AG10803 (cell line): ENCODE results near the gene PCSK9.
A peak's percentile ranks its signal among the peaks of the same experiment; 100 is the strongest.

Experiments
- DNase-seq: peaks from one replicate; pipeline ENCODE4 v3.0.0; 2010; ENCODE audit warnings: low read depth
- H3K4me3 ChIP-seq: 2 replicates; pipeline ENCODE4 v1.5.1; 2011; ENCODE audit warnings: mild to moderate bottlenecking, low read length, control low read depth
- CTCF ChIP-seq: conservative IDR thresholded peaks from 2 replicates; pipeline ENCODE4 v1.5.1; 2011; ENCODE audit warnings: mild to moderate bottlenecking, low read length, control low read depth, inconsistent platforms

Gene PCSK9

GRCh38 chr1:55064861-55065263 is 25.5 kb downstream of the PCSK9 start:
- DNase-seq: peak; percentile 76
- H3K4me3 ChIP-seq: no peak overlapping the region
- TF ChIP-seq CTCF: no peak

- no peak for DNase-seq
- H3K4me3 ChIP-seq: no peak overlapping the region
- TF ChIP-seq CTCF: no peak
Measured at GRCh38 chr1:55065648-55066047, 26.3 kb downstream of the PCSK9 start.

GRCh38 chr1:55067022-55067778 is 27.9 kb downstream of the PCSK9 start:
- TF ChIP-seq CTCF: no peak
- H3K4me3 ChIP-seq: no peak overlapping the region
- DNase-seq: no peak

- no peak for DNase-seq
- no peak for TF ChIP-seq CTCF
- no peak overlapping the region for H3K4me3 ChIP-seq
Measured at GRCh38 chr1:55067914-55068313, 28.6 kb downstream of the PCSK9 start.

- no peak for DNase-seq
- TF ChIP-seq CTCF: no peak
- no peak overlapping the region for H3K4me3 ChIP-seq
Measured at GRCh38 chr1:55068638-55069037, 29.3 kb downstream of the PCSK9 start.

- no peak overlapping the region for H3K4me3 ChIP-seq
- no peak for DNase-seq
- no peak for TF ChIP-seq CTCF
Measured at GRCh38 chr1:55069280-55069679, 29.9 kb downstream of the PCSK9 start.
